ENCODE results near the gene GNG14.

DNA sequence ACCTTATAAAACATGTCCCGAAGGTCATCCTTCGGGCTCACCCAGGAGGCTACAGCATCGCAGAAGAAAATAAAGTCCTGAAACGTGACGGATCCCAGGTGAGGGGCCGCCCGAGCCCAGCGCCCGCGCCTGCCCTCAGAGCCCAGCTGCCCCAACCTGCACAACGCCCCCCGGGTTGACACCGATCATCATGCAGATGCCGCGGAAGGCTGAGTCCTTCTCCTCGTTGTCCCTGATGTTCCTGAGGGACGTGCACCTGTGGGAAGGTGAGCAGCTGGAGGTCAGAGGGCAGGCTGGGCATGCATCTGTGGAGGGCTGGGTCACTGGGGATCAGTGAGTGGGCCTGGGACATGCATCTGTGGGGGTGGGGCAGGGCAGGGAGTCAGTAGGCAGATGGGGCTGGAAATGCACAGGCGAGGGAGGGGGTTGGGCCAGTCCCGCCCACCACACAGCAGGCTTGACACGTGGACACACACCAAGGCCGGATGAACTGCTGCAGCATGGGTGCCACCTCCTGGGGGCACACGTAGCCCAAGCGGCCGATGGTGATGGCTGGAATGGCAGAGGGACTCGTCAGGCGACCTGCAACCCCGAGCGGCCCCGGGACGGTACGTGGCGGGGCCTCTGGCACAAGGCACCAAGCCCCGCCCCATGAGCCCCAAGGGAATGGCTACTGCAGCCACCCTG is 13.9 kb downstream of the GNG14 start:
- TF ChIP-seq, protein P1, sequence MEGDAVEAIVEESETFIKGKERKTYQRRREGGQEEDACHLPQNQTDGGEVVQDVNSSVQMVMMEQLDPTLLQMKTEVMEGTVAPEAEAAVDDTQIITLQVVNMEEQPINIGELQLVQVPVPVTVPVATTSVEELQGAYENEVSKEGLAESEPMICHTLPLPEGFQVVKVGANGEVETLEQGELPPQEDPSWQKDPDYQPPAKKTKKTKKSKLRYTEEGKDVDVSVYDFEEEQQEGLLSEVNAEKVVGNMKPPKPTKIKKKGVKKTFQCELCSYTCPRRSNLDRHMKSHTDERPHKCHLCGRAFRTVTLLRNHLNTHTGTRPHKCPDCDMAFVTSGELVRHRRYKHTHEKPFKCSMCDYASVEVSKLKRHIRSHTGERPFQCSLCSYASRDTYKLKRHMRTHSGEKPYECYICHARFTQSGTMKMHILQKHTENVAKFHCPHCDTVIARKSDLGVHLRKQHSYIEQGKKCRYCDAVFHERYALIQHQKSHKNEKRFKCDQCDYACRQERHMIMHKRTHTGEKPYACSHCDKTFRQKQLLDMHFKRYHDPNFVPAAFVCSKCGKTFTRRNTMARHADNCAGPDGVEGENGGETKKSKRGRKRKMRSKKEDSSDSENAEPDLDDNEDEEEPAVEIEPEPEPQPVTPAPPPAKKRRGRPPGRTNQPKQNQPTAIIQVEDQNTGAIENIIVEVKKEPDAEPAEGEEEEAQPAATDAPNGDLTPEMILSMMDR (conservative IDR thresholded peaks at IDR 0.05 in 1 of 2, IDR thresholded peaks at IDR 0.05 in 1 of 2; ENCODE audit: low read depth in 1 of 2, low read length in 2 of 2), result no peak
- TF ChIP-seq EZH2 (IDR thresholded peaks at IDR 0.05; ENCODE audit: low read length, missing control alignments), result no peak

Measured in fibroblast of lung (primary cell).